Smooth muscle cell (in vitro differentiated cells): ENCODE data around the gene BAK1. TPM values are rescaled to one million over a fixed set of nuclear protein-coding genes. Genes with fewer than 3 reads are reported as not detected.

Experiments
- DNase-seq: peaks from one replicate; lab custom pipeline; 2025; ENCODE audit not compliant: unreplicated experiment; lab: John Stamatoyannopoulos, UW
- H2AFZ ChIP-seq: fragments of 200-600 bp; sonication (generic); 2 replicates; pipeline ENCODE4 v1.6.0; 2016; ENCODE audit warnings: antibody characterized with exemption, low read depth, mild to moderate bottlenecking
- H3F3A ChIP-seq: fragments of 200-600 bp; sonication (generic); 2 replicates; pipeline ENCODE4 v1.6.0; 2017; ENCODE audit warnings: antibody characterized with exemption, low read depth
- H3K27ac ChIP-seq: fragments of 200-600 bp; sonication (generic); 2 replicates; pipeline ENCODE4 v1.5.1; 2016; ENCODE audit warnings: low read depth, mild to moderate bottlenecking
- H3K27me3 ChIP-seq: fragments of 200-600 bp; sonication (generic); 2 replicates; pipeline ENCODE4 v1.6.1; 2016; ENCODE audit warnings: low read depth, mild to moderate bottlenecking
- H3K36me3 ChIP-seq: fragments of 200-600 bp; sonication (generic); 2 replicates; pipeline ENCODE4 v1.5.1; 2016; ENCODE audit warnings: low read depth
- H3K4me1 ChIP-seq: fragments of 200-600 bp; sonication (generic); 2 replicates; pipeline ENCODE4 v1.5.1; 2016; ENCODE audit warnings: low read depth
- H3K4me2 ChIP-seq: fragments of 200-600 bp; sonication (generic); 2 replicates; pipeline ENCODE4 v1.6.0; 2016; ENCODE audit warnings: mild to moderate bottlenecking
- H3K4me3 ChIP-seq: fragments of 200-600 bp; sonication (generic); 2 replicates; pipeline ENCODE4 v1.5.1; 2016; ENCODE audit warnings: mild to moderate bottlenecking
- H3K79me2 ChIP-seq: fragments of 200-600 bp; sonication (generic); 2 replicates; pipeline ENCODE4 v1.6.0; 2016; ENCODE audit warnings: low read depth, mild to moderate bottlenecking
- H3K9ac ChIP-seq: fragments of 200-600 bp; sonication (generic); 2 replicates; pipeline ENCODE4 v1.6.0; 2016; ENCODE audit warnings: low read depth
- H3K9me3 ChIP-seq: fragments of 200-600 bp; sonication (generic); replicated peaks from 2 replicates; pipeline ENCODE4 v1.5.1; 2016; ENCODE audit warnings: low read depth
- H4K20me1 ChIP-seq: fragments of 200-600 bp; sonication (generic); 2 replicates; pipeline ENCODE4 v1.6.0; 2016; ENCODE audit warnings: low read depth
- WGBS: methylation state at CpG from one replicate; pipeline ENCODE4 v1.1.7; 2016; ENCODE audit warnings: low lambda C conversion rate; 5-methylcytosine and 5-hydroxymethylcytosine counted together
- polyA plus RNA-seq: library from polyadenylated mRNA; unstranded; fragments of >200 nt; fragmentation: Nextera tagmentation; extraction: Ambion mirVana; gene quantifications from 2 replicates; pipeline ENCODE4 v1.2.1, GENCODE V29; 2016
- total RNA-seq: library from RNA; depleted of rRNA; stranded (reverse); fragments of >200 nt; gene quantifications from 2 replicates; pipeline ENCODE4 v1.2.3, GENCODE V29; 2014
- TF ChIP-seq, protein P1 (sequence below): fragments of 200-600 bp; sonication (generic); IDR thresholded peaks from 2 replicates; pipeline ENCODE4 v1.5.1; 2017; ENCODE audit warnings: borderline replicate concordance, mild to moderate bottlenecking, antibody characterized with exemption; ENCODE audit not compliant: insufficient read depth, poor library complexity, severe bottlenecking

The BAK1 gene
- total and polyA plus RNA-seq, 2 experiments from 2014 or later: 23.6 to 50.4 TPM

- Histone ChIP-seq H3K79me2 (peaks cover 30% of the 10 kb centered on the region), H2AFZ (no peak overlapping the region), H3K27me3 (no peaks in the 10 kb centered on the region), H3K36me3 (no peaks in the 10 kb centered on the region), H3K9ac (no peak overlapping the region), H3K4me2 (no peak overlapping the region), H4K20me1 (no peaks in the 10 kb centered on the region), H3K27ac (no peak overlapping the region), H3F3A (no peaks in the 10 kb centered on the region), H3K4me3 (no peak overlapping the region), H3K9me3 (no peaks in the 10 kb centered on the region), H3K4me1 (peaks cover 15% of the 10 kb centered on the region)
- TF ChIP-seq, protein P1, sequence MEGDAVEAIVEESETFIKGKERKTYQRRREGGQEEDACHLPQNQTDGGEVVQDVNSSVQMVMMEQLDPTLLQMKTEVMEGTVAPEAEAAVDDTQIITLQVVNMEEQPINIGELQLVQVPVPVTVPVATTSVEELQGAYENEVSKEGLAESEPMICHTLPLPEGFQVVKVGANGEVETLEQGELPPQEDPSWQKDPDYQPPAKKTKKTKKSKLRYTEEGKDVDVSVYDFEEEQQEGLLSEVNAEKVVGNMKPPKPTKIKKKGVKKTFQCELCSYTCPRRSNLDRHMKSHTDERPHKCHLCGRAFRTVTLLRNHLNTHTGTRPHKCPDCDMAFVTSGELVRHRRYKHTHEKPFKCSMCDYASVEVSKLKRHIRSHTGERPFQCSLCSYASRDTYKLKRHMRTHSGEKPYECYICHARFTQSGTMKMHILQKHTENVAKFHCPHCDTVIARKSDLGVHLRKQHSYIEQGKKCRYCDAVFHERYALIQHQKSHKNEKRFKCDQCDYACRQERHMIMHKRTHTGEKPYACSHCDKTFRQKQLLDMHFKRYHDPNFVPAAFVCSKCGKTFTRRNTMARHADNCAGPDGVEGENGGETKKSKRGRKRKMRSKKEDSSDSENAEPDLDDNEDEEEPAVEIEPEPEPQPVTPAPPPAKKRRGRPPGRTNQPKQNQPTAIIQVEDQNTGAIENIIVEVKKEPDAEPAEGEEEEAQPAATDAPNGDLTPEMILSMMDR: no peak
- DNase-seq: no peak
- 95% methylated on average over 6 of the region's 6 CpGs for WGBS
These were observed 2.4 kb downstream of the BAK1 start for GRCh38 chr6:33577718-33578117.

- TF ChIP-seq, protein P1: no peak
- Histone ChIP-seq H3K27me3 (no peaks in the 10 kb centered on the region), H3K9me3 (no peaks in the 10 kb centered on the region), H2AFZ (no peak overlapping the region), H3K79me2 (peaks cover 30% of the 10 kb centered on the region), H3K36me3 (no peaks in the 10 kb centered on the region), H3K4me2 (no peak overlapping the region), H3K27ac (no peak overlapping the region), H3K4me3 (no peak overlapping the region), H3K9ac (no peak overlapping the region), H3F3A (no peaks in the 10 kb centered on the region), H4K20me1 (no peaks in the 10 kb centered on the region), H3K4me1 (peaks cover 15% of the 10 kb centered on the region)
- WGBS: 91% methylated on average over 9 of the region's 9 CpGs
- no peak for DNase-seq
These were observed 3.0 kb downstream of the BAK1 start for GRCh38 chr6:33577106-33577535.

- TF ChIP-seq, protein P1: no peak
- no peak overlapping the region for H3K4me2 ChIP-seq
- peaks cover 15% of the 10 kb centered on the region for H3K4me1 ChIP-seq
- H3K79me2 ChIP-seq: peaks cover 30% of the 10 kb centered on the region
- no peak overlapping the region for H3K4me3 ChIP-seq
- no peak overlapping the region for H2AFZ ChIP-seq
- H3K36me3 ChIP-seq: no peaks in the 10 kb centered on the region
- no peaks in the 10 kb centered on the region for H3K27me3 ChIP-seq
- over 99% methylated on average over 11 of the region's 11 CpGs for WGBS
- no peak overlapping the region for H3K9ac ChIP-seq
- DNase-seq: no peak
- H3K9me3 ChIP-seq: no peaks in the 10 kb centered on the region
- no peaks in the 10 kb centered on the region for H3F3A ChIP-seq
- H3K27ac ChIP-seq: no peak overlapping the region
- no peaks in the 10 kb centered on the region for H4K20me1 ChIP-seq
These were observed 3.4 kb downstream of the BAK1 start for GRCh38 chr6:33576668-33577067.

GRCh38 chr6:33575211-33575610 lies 4.9 kb downstream of the BAK1 start:
- Histone ChIP-seq H3K27me3 (no peaks in the 10 kb centered on the region), H3K9ac (no peak overlapping the region), H3K4me1 (peaks cover 13% of the 10 kb centered on the region), H3K4me2 (no peak overlapping the region), H3K9me3 (no peaks in the 10 kb centered on the region), H3K27ac (no peak overlapping the region), H3F3A (no peaks in the 10 kb centered on the region), H3K36me3 (no peaks in the 10 kb centered on the region), H2AFZ (no peak overlapping the region), H4K20me1 (no peaks in the 10 kb centered on the region), H3K4me3 (no peak overlapping the region), H3K79me2 (peaks cover 22% of the 10 kb centered on the region)
- TF ChIP-seq, protein P1: no peak
- no peak for DNase-seq
- 94% methylated on average over 8 of the region's 8 CpGs for WGBS
